Erythroblast (primary cell): ENCODE data around the gene HSPH1.

Experiments
- GATA1 ChIP-seq: IDR thresholded peaks from 2 replicates; pipeline ENCODE4 v1.6.1; 2011; ENCODE audit warnings: low read depth, mild to moderate bottlenecking, control low read depth, low read length, moderate library complexity
- POLR2A ChIP-seq: IDR thresholded peaks from 2 replicates; pipeline ENCODE4 v1.6.1; 2011; ENCODE audit warnings: mild to moderate bottlenecking, low read length

DNA sequence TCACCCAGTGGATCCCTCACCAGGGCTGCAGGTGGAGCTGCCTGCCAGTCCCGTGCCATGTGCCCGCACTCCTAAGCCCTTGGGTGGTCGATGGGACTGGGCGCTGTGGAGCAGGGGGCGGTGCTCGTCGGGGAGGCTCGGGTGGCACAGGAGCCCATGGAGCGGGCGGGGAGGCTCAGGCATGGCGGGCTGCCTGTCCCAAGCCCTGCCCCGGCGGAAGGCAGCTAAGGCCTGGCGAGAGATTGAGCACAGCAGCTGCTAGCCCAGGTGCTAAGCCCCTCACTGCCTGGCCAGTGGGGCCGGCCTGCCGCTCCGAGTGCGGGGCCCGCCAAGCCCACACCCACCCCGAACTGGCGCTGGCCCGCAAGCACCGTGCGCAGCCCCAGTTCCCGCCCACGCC is 21.3 kb upstream of the HSPH1 start:
- TF ChIP-seq POLR2A (no peak), GATA1 (no peak)
